GM20000 (cell line): ENCODE measurements around the gene TEX50.
"Not testable (repeated sequence)": the region's sequence is repeated elsewhere in the genome, so short reads cannot be mapped to it uniquely, and the experiment has no call there.

ENCODE experiments used
- DNase-seq: peaks from one replicate; pipeline ENCODE4 v3.0.0; 2012; ENCODE audit warnings: low spot score
- TF ChIP-seq, protein P1 (sequence below): IDR thresholded peaks from 2 replicates; pipeline ENCODE4 v1.5.1; 2012; ENCODE audit warnings: mild to moderate bottlenecking, control low read depth; ENCODE audit errors: extremely low read depth, missing control alignments

TEX50 gene, protein sequence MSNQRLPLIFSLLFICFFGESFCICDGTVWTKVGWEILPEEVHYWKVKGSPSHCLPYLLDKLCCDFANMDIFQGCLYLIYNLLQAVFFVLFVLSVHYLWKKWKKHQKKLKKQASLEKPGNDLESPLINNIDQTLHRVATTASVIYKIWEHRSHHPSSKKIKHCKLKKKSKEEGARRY

DNA sequence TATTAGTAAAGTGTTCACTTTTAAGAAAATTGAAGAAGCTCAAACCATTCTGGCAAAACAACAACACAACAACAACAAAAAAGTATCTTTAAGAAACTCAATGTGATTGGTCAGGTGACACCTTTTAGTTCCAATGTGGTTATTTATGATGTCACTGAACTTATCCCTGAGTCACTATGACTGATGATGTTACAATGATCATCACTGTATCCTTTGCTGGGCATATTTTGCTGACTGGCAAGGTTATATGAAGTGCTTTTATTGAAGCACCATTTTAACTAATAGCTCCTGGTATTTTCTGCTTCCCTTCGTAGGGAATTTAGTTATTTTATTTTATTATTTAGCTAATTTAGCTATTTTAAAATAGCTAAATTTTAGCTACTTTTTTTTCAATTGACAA, at the start of gene TEX50:
Gene TEX50 (plus strand): TSS at position 223 of the 400 bp plus-strand sequence. CDS start 184 bp downstream, outside the sequence.
- DNase-seq = no peak

DNA sequence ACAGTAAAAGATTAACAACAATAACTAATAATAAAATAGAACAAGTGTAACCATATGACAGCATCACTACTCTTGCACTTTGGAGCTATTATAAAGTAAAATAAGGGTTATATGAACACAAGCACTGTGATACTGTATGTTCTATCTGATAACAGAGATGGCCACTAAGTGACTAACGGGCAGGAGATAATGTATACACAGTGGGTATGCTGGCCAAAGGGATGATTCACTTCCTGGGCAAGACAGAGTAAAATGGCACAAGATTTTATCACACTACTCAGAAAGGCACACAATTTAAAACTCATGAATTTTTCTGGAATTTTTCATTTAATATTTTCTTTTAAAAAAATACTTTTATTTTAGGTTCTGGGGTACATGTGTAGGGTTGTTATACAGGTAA, 44.6 kb upstream of the TEX50 start:
- TF ChIP-seq, protein P1, sequence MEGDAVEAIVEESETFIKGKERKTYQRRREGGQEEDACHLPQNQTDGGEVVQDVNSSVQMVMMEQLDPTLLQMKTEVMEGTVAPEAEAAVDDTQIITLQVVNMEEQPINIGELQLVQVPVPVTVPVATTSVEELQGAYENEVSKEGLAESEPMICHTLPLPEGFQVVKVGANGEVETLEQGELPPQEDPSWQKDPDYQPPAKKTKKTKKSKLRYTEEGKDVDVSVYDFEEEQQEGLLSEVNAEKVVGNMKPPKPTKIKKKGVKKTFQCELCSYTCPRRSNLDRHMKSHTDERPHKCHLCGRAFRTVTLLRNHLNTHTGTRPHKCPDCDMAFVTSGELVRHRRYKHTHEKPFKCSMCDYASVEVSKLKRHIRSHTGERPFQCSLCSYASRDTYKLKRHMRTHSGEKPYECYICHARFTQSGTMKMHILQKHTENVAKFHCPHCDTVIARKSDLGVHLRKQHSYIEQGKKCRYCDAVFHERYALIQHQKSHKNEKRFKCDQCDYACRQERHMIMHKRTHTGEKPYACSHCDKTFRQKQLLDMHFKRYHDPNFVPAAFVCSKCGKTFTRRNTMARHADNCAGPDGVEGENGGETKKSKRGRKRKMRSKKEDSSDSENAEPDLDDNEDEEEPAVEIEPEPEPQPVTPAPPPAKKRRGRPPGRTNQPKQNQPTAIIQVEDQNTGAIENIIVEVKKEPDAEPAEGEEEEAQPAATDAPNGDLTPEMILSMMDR = no peak
- no peak for DNase-seq

More for the DNA sequence above, at the start of gene TEX50:
- TF ChIP-seq, protein P1 = no peak

DNA sequence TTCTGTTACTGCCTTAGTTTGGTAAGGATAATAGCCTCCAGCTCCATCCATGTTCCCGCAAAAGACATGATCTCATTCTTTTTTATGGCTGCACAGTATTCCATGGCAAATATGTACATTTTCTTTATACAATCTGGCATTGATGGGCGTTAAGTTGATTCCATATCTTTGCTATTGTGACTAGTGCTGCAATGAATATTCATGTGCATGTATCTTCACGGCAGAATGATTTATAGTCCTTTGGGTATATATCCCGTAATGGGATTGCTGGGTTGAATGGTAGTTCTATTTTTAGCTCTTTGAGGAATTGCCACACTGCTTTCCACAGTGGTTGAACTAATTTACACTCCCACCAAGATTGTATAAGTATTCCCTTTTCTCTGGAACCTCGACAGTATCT, 44.0 kb upstream of the TEX50 start:
- not testable (repeated sequence) for DNase-seq

DNA sequence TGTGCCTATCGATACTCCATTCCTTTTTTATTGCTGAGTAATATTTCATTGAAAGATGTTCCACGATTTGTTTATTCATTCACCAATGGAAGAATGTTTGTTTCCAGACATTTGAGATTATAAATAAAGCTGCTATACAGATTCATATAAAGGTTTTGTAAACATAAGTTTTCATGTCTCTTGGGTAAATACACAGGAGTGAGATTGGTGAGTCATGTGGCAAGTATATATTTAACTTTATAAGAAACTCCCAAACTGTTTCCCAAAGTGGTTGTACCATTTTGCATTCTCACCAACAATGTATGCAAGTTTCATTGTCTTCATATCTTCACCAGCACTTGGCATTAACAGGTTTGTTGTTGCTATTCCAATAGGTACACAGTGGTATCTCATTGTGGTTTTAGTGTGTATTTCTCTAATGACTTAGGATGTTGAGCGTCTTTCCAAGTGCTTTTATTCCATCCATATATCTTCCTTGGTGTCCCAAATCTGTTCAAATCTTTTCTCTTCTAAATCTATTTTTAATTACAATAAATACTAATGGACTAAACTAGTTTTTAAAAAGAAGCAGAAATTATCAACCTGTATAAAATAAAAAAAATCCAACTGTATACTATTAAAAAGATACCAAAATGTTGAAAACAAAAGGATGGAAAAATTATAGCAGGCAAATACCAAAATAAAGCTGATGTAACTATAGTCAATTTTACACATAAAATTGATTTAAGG, 38.9 kb upstream of the TEX50 start:
- TF ChIP-seq, protein P1 = no peak
- DNase-seq = no peak

DNA sequence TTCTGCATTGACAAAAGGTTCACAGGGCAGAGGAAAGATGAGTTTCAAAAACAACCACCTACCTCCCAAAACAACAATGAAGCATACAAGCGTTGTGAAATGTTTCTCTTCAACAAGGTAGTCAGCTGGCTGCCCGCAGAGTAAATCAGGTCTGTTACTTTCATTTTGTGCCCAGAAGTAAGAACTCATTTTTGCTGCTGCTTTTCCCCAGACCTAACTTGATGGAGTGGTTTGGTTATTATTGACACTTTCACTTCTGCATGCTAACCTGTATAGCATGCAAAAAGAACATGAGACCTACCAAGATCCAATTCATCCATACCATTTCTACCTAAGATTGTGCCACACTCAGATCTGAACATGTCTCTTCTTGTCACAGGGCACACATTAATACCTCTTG, 33.5 kb upstream of the TEX50 start:
- TF ChIP-seq, protein P1 = no peak
- DNase-seq = peak; percentile 15

DNA sequence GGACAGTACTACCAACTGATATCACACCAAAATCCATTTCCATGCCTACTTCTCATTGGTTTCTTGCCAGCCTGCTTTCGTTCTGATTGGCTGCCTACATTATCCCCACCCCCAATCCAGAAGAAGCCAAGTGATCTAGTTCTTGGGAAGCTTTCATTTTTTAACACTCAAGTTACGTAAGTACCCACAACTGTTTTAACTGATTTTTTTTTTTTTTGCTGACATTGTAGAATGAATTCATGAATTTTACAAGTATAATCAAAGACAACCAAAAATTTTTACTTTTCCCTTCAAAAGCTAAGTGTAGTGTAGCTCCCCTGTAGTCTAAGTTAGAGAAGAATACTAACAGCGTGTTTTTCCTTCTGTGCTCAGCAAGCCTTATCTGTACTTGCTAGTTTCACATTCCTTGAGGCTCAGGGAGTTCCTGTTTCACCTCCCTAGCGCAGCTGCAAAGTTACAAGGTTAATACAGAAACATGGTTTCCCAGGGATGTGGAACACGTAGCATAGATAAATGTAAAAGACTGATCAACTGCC, 32.0 kb upstream of the TEX50 start, which contains the start of gene SLC9C2:
Gene SLC9C2 (minus strand): TSS at position 17 of the 536 bp plus-strand sequence. CDS start 1,296 bp downstream, outside the sequence.
- no peak for DNase-seq
- TF ChIP-seq, protein P1 = no peak

DNA sequence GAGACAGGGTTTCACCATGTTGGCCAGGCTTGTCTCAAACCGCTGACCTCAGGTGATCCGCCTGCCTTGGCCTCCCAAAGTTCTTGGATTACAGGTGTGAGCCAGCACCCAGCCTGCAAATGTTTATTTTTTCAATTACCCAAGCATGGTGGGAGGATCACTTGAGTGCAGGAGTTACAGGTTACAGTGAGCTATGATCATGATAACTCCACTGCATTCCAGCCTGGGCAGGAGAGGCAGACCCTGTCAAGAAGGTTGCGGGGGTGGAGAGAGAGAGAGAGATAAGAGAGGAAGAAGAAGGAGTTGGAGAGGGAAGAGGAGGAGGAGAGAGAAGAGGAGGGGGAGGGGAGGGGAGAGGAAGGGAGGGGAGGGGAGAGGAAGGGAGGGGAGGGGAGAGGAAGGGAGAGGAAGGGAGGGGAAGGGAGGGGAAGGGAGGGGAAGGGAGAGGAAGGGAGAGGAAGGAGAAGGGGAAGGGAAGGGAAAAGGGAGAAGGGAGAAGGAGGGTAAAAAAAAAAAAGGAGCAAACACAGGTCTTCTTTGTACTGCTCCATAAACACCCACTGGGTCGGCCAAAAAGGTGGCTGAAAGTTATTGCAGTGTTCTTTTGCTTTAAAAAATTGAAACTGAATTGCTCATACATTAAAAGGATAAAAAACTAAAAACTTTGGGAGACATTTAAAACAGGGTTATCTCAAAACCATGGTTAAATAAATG, 26.5 kb upstream of the TEX50 start:
- TF ChIP-seq, protein P1 = no peak
- DNase-seq = no peak

DNA sequence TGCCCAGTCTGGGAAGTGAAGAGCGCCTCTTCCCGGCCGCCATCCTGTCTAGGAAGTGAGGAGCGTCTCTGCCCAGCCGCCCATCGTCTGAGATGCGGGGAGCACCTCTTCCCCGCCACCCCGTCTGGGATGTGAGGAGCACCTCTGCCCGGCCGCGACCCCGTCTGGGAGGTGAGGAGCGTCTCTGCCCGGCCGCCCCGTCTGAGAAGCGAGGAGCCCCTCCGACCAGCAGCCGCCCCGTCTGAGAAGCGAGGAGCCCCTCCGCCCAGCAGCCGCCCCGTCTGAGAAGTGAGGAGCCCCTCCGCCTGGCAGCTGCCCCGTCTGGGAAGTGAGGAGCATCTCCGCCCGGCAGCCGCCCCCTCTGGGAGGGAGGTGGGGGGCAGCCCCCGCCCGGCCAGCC, 22.1 kb upstream of the TEX50 start:
- DNase-seq = not testable (repeated sequence)
